ENCODE data around the gene TRIM52. TPM values are rescaled to one million over a fixed set of nuclear protein-coding genes. Genes with fewer than 3 reads are reported as not detected.
"Not testable (repeated sequence)": the region's sequence is repeated elsewhere in the genome, so short reads cannot be mapped to it uniquely, and the experiment has no call there.

Gene TRIM52
- total and polyA plus RNA-seq, 9 of the 15 experiments (the other 6 are each of a cell fraction or from before 2014, with no cell fraction given), result 3.3 to 21.9 (median 13.5) TPM

GRCh38 chr5:181210698-181211097 lies 50.2 kb downstream of the TRIM52 start:
- H3K79me2 ChIP-seq (ENCODE audit: control insufficient read depth, insufficient read depth, low read length); H4K20me1 ChIP-seq (replicated peaks; ENCODE audit: control insufficient read depth, insufficient read depth, low read length); H3K4me2 ChIP-seq (ENCODE audit: insufficient read depth, low read length); ATAC-seq; H3K36me3 ChIP-seq (ENCODE audit: control insufficient read depth, insufficient read depth, low read length); H2AFZ ChIP-seq (ENCODE audit: low read depth, low read length); intact Hi-C loops (cut with micrococcal nuclease); H3K4me3 ChIP-seq; FAIRE-seq; CTCF ChIA-PET (ENCODE audit: low intra/inter-chr PET ratio); H3K27ac ChIP-seq (ENCODE audit: extremely low read depth, low read depth, low read length); DNase-seq (ENCODE audit: extremely low read depth in 1 of 4, low spot score in 3 of 4); H3K27me3 ChIP-seq (ENCODE audit: control insufficient read depth in 2 of 2, insufficient read depth in 2 of 2, low read length in 2 of 2); H3K9me1 ChIP-seq (ENCODE audit: control insufficient read depth, insufficient read depth, low read length); H3K9me3 ChIP-seq (replicated peaks; ENCODE audit: control insufficient read depth, insufficient read depth, low read depth, low read length); in situ Hi-C loops (cut with MboI); H3K9ac ChIP-seq (ENCODE audit: insufficient read depth in 1 of 2, low read depth in 2 of 2, low read length in 2 of 2); BruUV-seq (replicated peaks); TF ChIP-seq NR2C1 (IDR thresholded peaks at IDR 0.05): not testable (repeated sequence)
- WGBS (ENCODE audit: insufficient coverage, low coverage, missing lambda C conversion rate), result 51% methylated on average over 17 of the region's 17 CpGs
- POLR2A ChIA-PET, result interaction anchor here (1.1 to 1.5 kb wide), 2 partner anchors 11 to 26 kb away, joined by 4 read pairs; no protein-coding TSS in a partner anchor
- peak; percentile 85 for TF ChIP-seq TBP (optimal IDR thresholded peaks at IDR 0.05; ENCODE audit: low read depth, low read length)
- 0 out of 2 replicates have a peak, but pooled peaks have one; percentile 44 for TF ChIP-seq ZSCAN29 (IDR thresholded peaks at IDR 0.05)
- TF ChIP-seq MBD1 (CRISPR knock-in tag; IDR thresholded peaks at IDR 0.05), result peak; percentile 82; the same call in 1 of the 2 replicates
- TF ChIP-seq ZBTB33 (CRISPR knock-in tag; IDR thresholded peaks at IDR 0.05), result peak; percentile 97
- 0 out of 2 replicates have a peak, but pooled peaks have one; percentile 46 for TF ChIP-seq ADNP (tag; IDR thresholded peaks at IDR 0.05)
- TF ChIP-seq POLR2H (tag; IDR thresholded peaks at IDR 0.05; ENCODE audit: low read depth), result peak; percentile 26; the same call in 1 of the 2 replicates
- TF ChIP-seq EHMT2 (IDR thresholded peaks at IDR 0.05), result 0 out of 2 replicates have a peak, but pooled peaks have one; percentile 16
- TF ChIP-seq NR2C1 (tag; IDR thresholded peaks at IDR 0.05), result 0 out of 2 replicates have a peak, but pooled peaks have one; percentile 26
- TF ChIP-seq, protein P1, sequence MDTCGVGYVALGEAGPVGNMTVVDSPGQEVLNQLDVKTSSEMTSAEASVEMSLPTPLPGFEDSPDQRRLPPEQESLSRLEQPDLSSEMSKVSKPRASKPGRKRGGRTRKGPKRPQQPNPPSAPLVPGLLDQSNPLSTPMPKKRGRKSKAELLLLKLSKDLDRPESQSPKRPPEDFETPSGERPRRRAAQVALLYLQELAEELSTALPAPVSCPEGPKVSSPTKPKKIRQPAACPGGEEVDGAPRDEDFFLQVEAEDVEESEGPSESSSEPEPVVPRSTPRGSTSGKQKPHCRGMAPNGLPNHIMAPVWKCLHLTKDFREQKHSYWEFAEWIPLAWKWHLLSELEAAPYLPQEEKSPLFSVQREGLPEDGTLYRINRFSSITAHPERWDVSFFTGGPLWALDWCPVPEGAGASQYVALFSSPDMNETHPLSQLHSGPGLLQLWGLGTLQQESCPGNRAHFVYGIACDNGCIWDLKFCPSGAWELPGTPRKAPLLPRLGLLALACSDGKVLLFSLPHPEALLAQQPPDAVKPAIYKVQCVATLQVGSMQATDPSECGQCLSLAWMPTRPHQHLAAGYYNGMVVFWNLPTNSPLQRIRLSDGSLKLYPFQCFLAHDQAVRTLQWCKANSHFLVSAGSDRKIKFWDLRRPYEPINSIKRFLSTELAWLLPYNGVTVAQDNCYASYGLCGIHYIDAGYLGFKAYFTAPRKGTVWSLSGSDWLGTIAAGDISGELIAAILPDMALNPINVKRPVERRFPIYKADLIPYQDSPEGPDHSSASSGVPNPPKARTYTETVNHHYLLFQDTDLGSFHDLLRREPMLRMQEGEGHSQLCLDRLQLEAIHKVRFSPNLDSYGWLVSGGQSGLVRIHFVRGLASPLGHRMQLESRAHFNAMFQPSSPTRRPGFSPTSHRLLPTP (IDR thresholded peaks at IDR 0.05; ENCODE audit: borderline replicate concordance, extremely low read depth, insufficient read length), result peak; percentile 19
- TF ChIP-seq POLR3A (IDR thresholded peaks at IDR 0.05; ENCODE audit: borderline replicate concordance, extremely low read depth, insufficient read depth, insufficient read length), result peak; percentile 56
- H3K4me1 ChIP-seq (replicated peaks in 1 of 2; ENCODE audit: control insufficient read depth in 2 of 2, insufficient read depth in 2 of 2, low read length in 2 of 2), result peaks cover 8 to 20% of the 10 kb centered on the region in 2 experiments; a peak in 4 of 5 replicates
